IMR-90 (cell line): Measurements from ENCODE around the gene SSH2. TPM values are rescaled to one million over a fixed set of nuclear protein-coding genes. Genes with fewer than 3 reads are reported as not detected.
A peak's percentile ranks its signal among the peaks of the same experiment; 100 is the strongest.

ENCODE experiments used
- ATAC-seq: fragments of 200-7000 bp; cut with Tn5 transposase; 2 replicates; pipeline ENCODE4 v1.9.1; 2020; ENCODE audit warnings: low read depth, mild to moderate bottlenecking, moderate library complexity
- BruUV-seq: library from RNA; stranded (reverse); fragments of 400-500 nt; replicated peaks from 2 replicates; lab custom pipeline; 2021; lab: Mats Ljungman, UMichigan
- CTCF ChIA-PET: fragments of 300-600 bp; formaldehyde crosslinking; extraction: SDS; loops from one replicate; lab custom pipeline; 2021; ENCODE audit warnings: antibody characterized with exemption; lab: Yijun Ruan, JAX
- POLR2A ChIA-PET: fragments of 300-600 bp; sonication (Branson Sonifier 250); formaldehyde crosslinking; loops from one replicate; lab custom pipeline; 2022; ENCODE audit warnings: antibody characterized with exemption; ENCODE audit not compliant: unreplicated experiment; lab: Charles Lee
- DNase-seq: peaks from one replicate; pipeline ENCODE4 v3.0.0; 2013
- H2AFZ ChIP-seq: replicated peaks from 2 replicates; pipeline ENCODE3; 2013; ENCODE audit warnings: low read length, mild to moderate bottlenecking; ENCODE audit not compliant: poor library complexity
- H2AK5ac ChIP-seq: 2 replicates; pipeline ENCODE4 v1.6.1; 2013; ENCODE audit warnings: low read depth, low read length, inconsistent platforms
- H2AK9ac ChIP-seq: replicated peaks from 2 replicates; pipeline ENCODE3; 2013; ENCODE audit warnings: mild to moderate bottlenecking, low read depth, low read length, moderate library complexity; ENCODE audit not compliant: poor library complexity
- H2BK120ac ChIP-seq: 2 replicates; pipeline ENCODE4 v1.6.1; 2013; ENCODE audit warnings: low read depth, low read length, inconsistent platforms
- H2BK15ac ChIP-seq: 3 replicates; pipeline ENCODE4 v1.6.1; 2013; ENCODE audit warnings: low read depth, low read length, inconsistent platforms
- H2BK20ac ChIP-seq: 2 replicates; pipeline ENCODE4 v1.6.1; 2013; ENCODE audit warnings: low read depth, mild to moderate bottlenecking, inconsistent platforms, low read length, moderate library complexity
- H2BK5ac ChIP-seq: 2 replicates; pipeline ENCODE4 v1.6.1; 2013; ENCODE audit warnings: mild to moderate bottlenecking, low read depth, low read length, inconsistent platforms; ENCODE audit not compliant: poor library complexity, severe bottlenecking
- H3K14ac ChIP-seq: replicated peaks from 2 replicates; pipeline ENCODE4 v1.6.1; 2013; ENCODE audit warnings: low read depth, low read length, inconsistent platforms
- H3K18ac ChIP-seq: 2 replicates; pipeline ENCODE4 v1.6.1; 2013; ENCODE audit warnings: low read depth, low read length, control low read depth
- H3K23ac ChIP-seq: 2 replicates; pipeline ENCODE4 v1.6.1; 2013; ENCODE audit warnings: low read depth, low read length, inconsistent platforms
- H3K27ac ChIP-seq: 2 replicates; pipeline ENCODE4 v1.5.1; 2013; ENCODE audit warnings: mild to moderate bottlenecking, control low read depth, low read length; ENCODE audit not compliant: insufficient read depth
- H3K27me3 ChIP-seq: 2 replicates; pipeline ENCODE4 v1.6.1; 2013; ENCODE audit warnings: low read length; ENCODE audit not compliant: control insufficient read depth, insufficient read depth
- H3K36me3 ChIP-seq: 2 replicates; pipeline ENCODE4 v1.6.1; 2013; ENCODE audit warnings: low read length, mixed read lengths; ENCODE audit not compliant: control insufficient read depth, insufficient read depth
- H3K4ac ChIP-seq: 2 replicates; pipeline ENCODE4 v1.6.1; 2013; ENCODE audit warnings: low read depth, low read length, inconsistent platforms
- H3K4me1 ChIP-seq: 2 replicates; pipeline ENCODE4 v1.6.1; 2013; ENCODE audit warnings: low read length, mixed read lengths; ENCODE audit not compliant: control insufficient read depth, insufficient read depth
- H3K4me2 ChIP-seq: 2 replicates; pipeline ENCODE4 v1.6.1; 2013; ENCODE audit warnings: low read depth, mild to moderate bottlenecking, control low read depth, low read length, moderate library complexity
- H3K4me3 ChIP-seq: 2 replicates; pipeline ENCODE4 v1.5.1; 2013; ENCODE audit warnings: low read depth, mild to moderate bottlenecking, control low read depth, low read length, moderate library complexity; ENCODE audit not compliant: insufficient read depth
- H3K56ac ChIP-seq: 2 replicates; pipeline ENCODE4 v1.6.1; 2013; ENCODE audit warnings: low read length, inconsistent platforms; ENCODE audit not compliant: insufficient read depth; ENCODE audit errors: extremely low read depth
- H3K79me1 ChIP-seq, 2 experiments: 2 replicates each; pipeline ENCODE4 v1.6.1; 2013; ENCODE audit warnings: low read length in 2 of 2, inconsistent platforms in 1 of 2, low read depth in 1 of 2
- H3K9ac ChIP-seq: 2 replicates; pipeline ENCODE4 v1.6.1; 2013; ENCODE audit warnings: low read depth, low read length, control low read depth
- H3K9me1 ChIP-seq: 2 replicates; pipeline ENCODE4 v1.6.1; 2013; ENCODE audit warnings: low read length, inconsistent platforms; ENCODE audit not compliant: insufficient read depth
- H3K9me3 ChIP-seq: 2 replicates; pipeline ENCODE4 v1.6.1; 2013; ENCODE audit warnings: low read length; ENCODE audit not compliant: control insufficient read depth, insufficient read depth
- H4K20me1 ChIP-seq: 2 replicates; pipeline ENCODE4 v1.6.1; 2013; ENCODE audit warnings: low read length, inconsistent platforms; ENCODE audit not compliant: insufficient read depth
- H4K5ac ChIP-seq: 2 replicates; pipeline ENCODE4 v1.6.1; 2013; ENCODE audit warnings: mild to moderate bottlenecking, low read depth, low read length, control low read depth
- H4K8ac ChIP-seq, 2 experiments: 2 replicates each; pipeline ENCODE4 v1.6.1; 2013; ENCODE audit warnings: low read depth in 2 of 2, low read length in 2 of 2, control low read depth in 1 of 2, inconsistent platforms in 1 of 2
- H4K91ac ChIP-seq: 2 replicates; pipeline ENCODE4 v1.6.1; 2013; ENCODE audit warnings: low read depth, low read length, inconsistent platforms; ENCODE audit not compliant: insufficient read depth
- BHLHE40 ChIP-seq: fragments of 150-350 bp; IDR thresholded peaks from 2 replicates; pipeline ENCODE4 v1.6.1; 2016; ENCODE audit warnings: mild to moderate bottlenecking, low read depth, low read length
- CHD1 ChIP-seq: IDR thresholded peaks from 2 replicates; pipeline ENCODE4 v1.6.1; 2012; ENCODE audit warnings: low read depth, low read length, improper control_type of control experiment
- FOS ChIP-seq: fragments of 150-350 bp; IDR thresholded peaks from 2 replicates; pipeline ENCODE4 v1.6.1; 2016; ENCODE audit warnings: low read depth, low read length
- POLR2A ChIP-seq: IDR thresholded peaks from 2 replicates; pipeline ENCODE4 v1.6.1; 2012; ENCODE audit warnings: mild to moderate bottlenecking, low read depth, low read length
- RAD21 ChIP-seq: IDR thresholded peaks from 2 replicates; pipeline ENCODE4 v1.6.1; 2012; ENCODE audit warnings: low read length, improper control_type of control experiment
- RCOR1 ChIP-seq: IDR thresholded peaks from 2 replicates; pipeline ENCODE4 v1.6.1; 2012; ENCODE audit warnings: mild to moderate bottlenecking, low read length, improper control_type of control experiment; ENCODE audit not compliant: insufficient replicate concordance
- RFX5 ChIP-seq: IDR thresholded peaks from 2 replicates; pipeline ENCODE4 v1.8.0; 2012; ENCODE audit warnings: low read depth, mild to moderate bottlenecking, low read length, moderate library complexity
- SMC3 ChIP-seq: fragments of 150-350 bp; IDR thresholded peaks from 2 replicates; pipeline ENCODE4 v1.6.1; 2016; ENCODE audit warnings: low read depth, mild to moderate bottlenecking, antibody characterized with exemption, low read length, moderate library complexity
- WGBS, 2 experiments: methylation state at CpG; one replicate each; pipeline versions ENCODE4 v1.1.5 to v1.1.7; 2013; ENCODE audit warnings: missing lambda C conversion rate in 2 of 2; ENCODE audit not compliant: insufficient read length in 1 of 2; ENCODE audit errors: extremely low coverage in 2 of 2; 5-methylcytosine and 5-hydroxymethylcytosine counted together
- dilution Hi-C: fragments of 300-500 bp; cut with HindIII; formaldehyde crosslinking; loops from one replicate; pipeline ENCODE4 v1.14.3; 2018; ENCODE audit warnings: low sequenced_read_pairs; ENCODE audit not compliant: unreplicated experiment
- in situ Hi-C: fragments of 300-500 bp; cut with MboI; formaldehyde crosslinking; loops from 3 replicates; pipeline ENCODE4 v1.14.3; 2019; ENCODE audit warnings: low sequenced_read_pairs, inconsistent platforms, mixed read lengths
- intact Hi-C: fragments of 100-400 bp; cut with micrococcal nuclease; formaldehyde crosslinking; loops from 2 replicates; pipeline ENCODE4 v1.10.0; 2022
- polyA plus RNA-seq, 3 experiments: library from polyadenylated mRNA; depleted of rRNA; stranded (reverse); fragments of >200 nt; gene quantifications; 2 replicates each; pipeline ENCODE4 v1.2.3, GENCODE V29; 2012; ENCODE audit warnings: low replicate concordance in 1 of 3
- total RNA-seq: library from RNA; depleted of rRNA; stranded (reverse); fragments of >200 nt; gene quantifications from 2 replicates; pipeline ENCODE4 v1.2.3, GENCODE V29; 2012
- TF ChIP-seq, protein P1 (sequence below): fragments of 150-350 bp; IDR thresholded peaks from 2 replicates; pipeline ENCODE4 v1.6.1; 2017; ENCODE audit warnings: mild to moderate bottlenecking, antibody characterized with exemption, low read length, low read depth
- TF ChIP-seq, protein P2 (sequence below): fragments of 150-350 bp; IDR thresholded peaks from 2 replicates; pipeline ENCODE4 v1.6.1; 2016; ENCODE audit warnings: low read depth, mild to moderate bottlenecking, low read length, moderate library complexity, borderline replicate concordance

Gene SSH2
- total and polyA plus RNA-seq, 2 of the 4 experiments (the other 2 are of a cell fraction): 9.3 TPM

DNA sequence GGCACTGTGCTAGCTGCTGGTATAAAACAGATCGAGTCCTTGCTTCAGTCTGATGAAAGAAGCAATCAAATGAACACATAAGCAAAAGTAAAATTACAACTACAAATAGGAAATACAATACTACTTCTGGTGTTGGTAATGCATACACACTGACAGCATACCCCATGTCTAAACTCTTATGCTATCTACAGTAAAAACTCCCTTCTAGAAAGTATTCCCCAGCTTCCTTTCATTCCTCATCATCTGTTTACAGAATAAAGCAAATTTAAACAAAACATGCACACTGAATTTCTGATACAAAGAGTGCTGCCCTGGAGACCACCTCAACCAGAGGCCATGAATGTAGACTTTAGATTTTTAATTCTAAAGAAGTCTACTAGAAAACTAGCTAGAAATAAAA lies 109.6 kb downstream of the SSH2 start:
- peak; percentile 79 for ATAC-seq
- intact Hi-C loops (no loop called here), dilution Hi-C loops (no loop called here), in situ Hi-C loops (no loop called here)
- no peak overlapping the region for H2BK5ac ChIP-seq
- no peak overlapping the region for H3K14ac ChIP-seq
- no peak overlapping the region for H2AK5ac ChIP-seq
- no peaks in the 10 kb centered on the region for H3K9me3 ChIP-seq
- no peak overlapping the region for H3K9ac ChIP-seq
- no peaks in the 10 kb centered on the region for H3K27me3 ChIP-seq
- no peak overlapping the region for H2BK15ac ChIP-seq
- no peaks in the 10 kb centered on the region for H3K36me3 ChIP-seq
- H3K79me1 ChIP-seq: peaks cover 2 to 4% of the 10 kb centered on the region in 2 experiments; a peak in 2 of 4 replicates
- BruUV-seq: no TSS peak
- H4K20me1 ChIP-seq: no peaks in the 10 kb centered on the region
- no peak overlapping the region for H4K91ac ChIP-seq
- no peak overlapping the region for H4K5ac ChIP-seq
- H3K18ac ChIP-seq: no peak overlapping the region
- H2AK9ac ChIP-seq: no peak overlapping the region
- no peak overlapping the region for H4K8ac ChIP-seq
- H3K4me3 ChIP-seq: no peak overlapping the region
- WGBS, 2 experiments: no CpG with 5 or more reads among the region's 1 CpG
- TF ChIP-seq POLR2A (no peak), RCOR1 (no peak), CHD1 (no peak), SMC3 (no peak), FOS (no peak), RAD21 (no peak), RFX5 (no peak), BHLHE40 (no peak)
- TF ChIP-seq, protein P1, sequence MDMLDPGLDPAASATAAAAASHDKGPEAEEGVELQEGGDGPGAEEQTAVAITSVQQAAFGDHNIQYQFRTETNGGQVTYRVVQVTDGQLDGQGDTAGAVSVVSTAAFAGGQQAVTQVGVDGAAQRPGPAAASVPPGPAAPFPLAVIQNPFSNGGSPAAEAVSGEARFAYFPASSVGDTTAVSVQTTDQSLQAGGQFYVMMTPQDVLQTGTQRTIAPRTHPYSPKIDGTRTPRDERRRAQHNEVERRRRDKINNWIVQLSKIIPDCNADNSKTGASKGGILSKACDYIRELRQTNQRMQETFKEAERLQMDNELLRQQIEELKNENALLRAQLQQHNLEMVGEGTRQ: no peak
- TF ChIP-seq, protein P2, sequence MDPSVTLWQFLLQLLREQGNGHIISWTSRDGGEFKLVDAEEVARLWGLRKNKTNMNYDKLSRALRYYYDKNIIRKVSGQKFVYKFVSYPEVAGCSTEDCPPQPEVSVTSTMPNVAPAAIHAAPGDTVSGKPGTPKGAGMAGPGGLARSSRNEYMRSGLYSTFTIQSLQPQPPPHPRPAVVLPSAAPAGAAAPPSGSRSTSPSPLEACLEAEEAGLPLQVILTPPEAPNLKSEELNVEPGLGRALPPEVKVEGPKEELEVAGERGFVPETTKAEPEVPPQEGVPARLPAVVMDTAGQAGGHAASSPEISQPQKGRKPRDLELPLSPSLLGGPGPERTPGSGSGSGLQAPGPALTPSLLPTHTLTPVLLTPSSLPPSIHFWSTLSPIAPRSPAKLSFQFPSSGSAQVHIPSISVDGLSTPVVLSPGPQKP: no peak
- ChIA-PET CTCF (interaction anchor here (1.4 to 2.1 kb wide), 3 partner anchors 10 to 201 kb away, joined by 4 to 8 read pairs (median 8); partner anchors contain the start of gene SSH2), POLR2A (no interaction called here)
- H3K23ac ChIP-seq: no peak overlapping the region
- H2AFZ ChIP-seq: no peak overlapping the region
- peak; percentile 29 for DNase-seq
- no peak overlapping the region for H2BK120ac ChIP-seq
- H3K9me1 ChIP-seq: no peaks in the 10 kb centered on the region; the same call in 1 of the 2 replicates
- peak overlapping the region; percentile 26; the same call in 1 of the 2 replicates for H3K4me2 ChIP-seq
- no peak overlapping the region for H2BK20ac ChIP-seq
- no peak overlapping the region for H3K4ac ChIP-seq
- H3K4me1 ChIP-seq: peaks cover 3% of the 10 kb centered on the region
- H3K56ac ChIP-seq: no peak overlapping the region
- H3K27ac ChIP-seq: no peak overlapping the region
